IMR-90 (cell line): Measurements from ENCODE around the gene DAGLA.

Source experiments
- BHLHE40 ChIP-seq: fragments of 150-350 bp; IDR thresholded peaks from 2 replicates; pipeline ENCODE4 v1.6.1; 2016; ENCODE audit warnings: mild to moderate bottlenecking, low read depth, low read length
- CHD1 ChIP-seq: IDR thresholded peaks from 2 replicates; pipeline ENCODE4 v1.6.1; 2012; ENCODE audit warnings: low read depth, low read length, improper control_type of control experiment
- MAFK ChIP-seq: IDR thresholded peaks from 2 replicates; pipeline ENCODE4 v1.6.1; 2012; ENCODE audit warnings: low read depth, low read length, improper control_type of control experiment
- MAZ ChIP-seq: IDR thresholded peaks from 2 replicates; pipeline ENCODE4 v1.6.1; 2012; ENCODE audit warnings: low read depth, mild to moderate bottlenecking, low read length, improper control_type of control experiment, moderate library complexity, borderline replicate concordance
- MXI1 ChIP-seq: IDR thresholded peaks from 2 replicates; pipeline ENCODE4 v1.6.1; 2012; ENCODE audit warnings: low read depth, mild to moderate bottlenecking, low read length, moderate library complexity, borderline replicate concordance
- POLR2A ChIP-seq: IDR thresholded peaks from 2 replicates; pipeline ENCODE4 v1.6.1; 2012; ENCODE audit warnings: mild to moderate bottlenecking, low read depth, low read length
- RAD21 ChIP-seq: IDR thresholded peaks from 2 replicates; pipeline ENCODE4 v1.6.1; 2012; ENCODE audit warnings: low read length, improper control_type of control experiment
- RCOR1 ChIP-seq: IDR thresholded peaks from 2 replicates; pipeline ENCODE4 v1.6.1; 2012; ENCODE audit warnings: mild to moderate bottlenecking, low read length, improper control_type of control experiment; ENCODE audit not compliant: insufficient replicate concordance
- RFX5 ChIP-seq: IDR thresholded peaks from 2 replicates; pipeline ENCODE4 v1.8.0; 2012; ENCODE audit warnings: low read depth, mild to moderate bottlenecking, low read length, moderate library complexity
- SMC3 ChIP-seq: fragments of 150-350 bp; IDR thresholded peaks from 2 replicates; pipeline ENCODE4 v1.6.1; 2016; ENCODE audit warnings: low read depth, mild to moderate bottlenecking, antibody characterized with exemption, low read length, moderate library complexity
- TF ChIP-seq, protein P1 (sequence below): conservative IDR thresholded peaks from 2 replicates; pipeline ENCODE4 v1.5.1; 2012; ENCODE audit warnings: mild to moderate bottlenecking, low read depth, low read length, improper control_type of control experiment
- TF ChIP-seq, protein P2 (sequence below): fragments of 150-350 bp; IDR thresholded peaks from 2 replicates; pipeline ENCODE4 v1.6.1; 2017; ENCODE audit warnings: mild to moderate bottlenecking, antibody characterized with exemption, low read length, low read depth

DNA sequence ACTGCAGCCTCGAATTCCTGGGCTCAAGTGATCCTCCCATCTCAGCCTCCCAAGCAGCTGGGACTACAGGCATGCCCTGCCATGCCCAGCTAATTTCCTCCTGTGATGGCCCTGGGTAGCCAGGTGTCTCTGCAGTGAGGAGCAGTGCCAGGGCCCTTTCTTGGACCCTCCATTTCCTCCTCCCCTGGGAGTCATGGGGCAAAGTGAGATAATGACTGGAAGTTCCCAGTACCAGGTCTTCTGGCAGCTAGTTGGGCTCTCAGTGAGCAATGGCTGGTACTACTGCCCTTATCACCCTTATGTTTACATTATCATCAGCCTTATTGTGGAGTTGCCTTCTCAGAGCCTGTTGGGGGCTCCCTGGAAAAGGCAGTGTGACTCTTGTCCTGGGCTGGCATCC is 17.6 kb downstream of the DAGLA start:
- TF ChIP-seq RFX5 (no peak), BHLHE40 (no peak), MXI1 (no peak), MAFK (no peak), POLR2A (no peak), CHD1 (no peak), SMC3 (no peak), RAD21 (no peak), MAZ (no peak), RCOR1 (no peak)
- TF ChIP-seq, protein P1, sequence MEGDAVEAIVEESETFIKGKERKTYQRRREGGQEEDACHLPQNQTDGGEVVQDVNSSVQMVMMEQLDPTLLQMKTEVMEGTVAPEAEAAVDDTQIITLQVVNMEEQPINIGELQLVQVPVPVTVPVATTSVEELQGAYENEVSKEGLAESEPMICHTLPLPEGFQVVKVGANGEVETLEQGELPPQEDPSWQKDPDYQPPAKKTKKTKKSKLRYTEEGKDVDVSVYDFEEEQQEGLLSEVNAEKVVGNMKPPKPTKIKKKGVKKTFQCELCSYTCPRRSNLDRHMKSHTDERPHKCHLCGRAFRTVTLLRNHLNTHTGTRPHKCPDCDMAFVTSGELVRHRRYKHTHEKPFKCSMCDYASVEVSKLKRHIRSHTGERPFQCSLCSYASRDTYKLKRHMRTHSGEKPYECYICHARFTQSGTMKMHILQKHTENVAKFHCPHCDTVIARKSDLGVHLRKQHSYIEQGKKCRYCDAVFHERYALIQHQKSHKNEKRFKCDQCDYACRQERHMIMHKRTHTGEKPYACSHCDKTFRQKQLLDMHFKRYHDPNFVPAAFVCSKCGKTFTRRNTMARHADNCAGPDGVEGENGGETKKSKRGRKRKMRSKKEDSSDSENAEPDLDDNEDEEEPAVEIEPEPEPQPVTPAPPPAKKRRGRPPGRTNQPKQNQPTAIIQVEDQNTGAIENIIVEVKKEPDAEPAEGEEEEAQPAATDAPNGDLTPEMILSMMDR = no peak
- TF ChIP-seq, protein P2, sequence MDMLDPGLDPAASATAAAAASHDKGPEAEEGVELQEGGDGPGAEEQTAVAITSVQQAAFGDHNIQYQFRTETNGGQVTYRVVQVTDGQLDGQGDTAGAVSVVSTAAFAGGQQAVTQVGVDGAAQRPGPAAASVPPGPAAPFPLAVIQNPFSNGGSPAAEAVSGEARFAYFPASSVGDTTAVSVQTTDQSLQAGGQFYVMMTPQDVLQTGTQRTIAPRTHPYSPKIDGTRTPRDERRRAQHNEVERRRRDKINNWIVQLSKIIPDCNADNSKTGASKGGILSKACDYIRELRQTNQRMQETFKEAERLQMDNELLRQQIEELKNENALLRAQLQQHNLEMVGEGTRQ = no peak
